Stimulated activated CD4-positive, alpha-beta T cell treated with anti-CD3 and anti-CD28 coated beads, Interleukin-2, amount 100 ng/mL, for 4 hours (primary cell): ENCODE data around the gene EIF5A.

Experiments
- DNase-seq: peaks from one replicate; pipeline ENCODE4 v3.0.0-alpha.2; 2020; ENCODE audit warnings: low read depth

Gene EIF5A

DNA sequence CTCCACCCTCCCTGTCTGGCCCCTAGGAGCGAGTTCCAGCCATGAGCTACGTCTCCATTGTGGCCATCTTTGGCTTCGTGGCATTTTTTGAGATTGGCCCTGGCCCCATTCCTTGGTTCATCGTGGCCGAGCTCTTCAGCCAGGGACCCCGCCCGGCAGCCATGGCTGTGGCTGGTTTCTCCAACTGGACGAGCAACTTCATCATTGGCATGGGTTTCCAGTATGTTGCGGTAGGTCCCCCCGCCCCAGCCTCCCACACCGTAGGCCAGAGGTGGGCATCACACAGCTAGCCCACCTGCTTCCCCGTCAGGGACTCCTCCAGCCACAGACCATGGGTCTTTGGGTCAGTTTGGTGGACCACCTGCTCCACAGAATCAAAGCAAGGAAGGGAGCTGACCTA is 21.7 kb upstream of the EIF5A start:
- DNase-seq: no peak

GRCh38 chr17:7289256-7290032 is 18.0 kb upstream of the EIF5A start:
- DNase-seq: no peak

DNA sequence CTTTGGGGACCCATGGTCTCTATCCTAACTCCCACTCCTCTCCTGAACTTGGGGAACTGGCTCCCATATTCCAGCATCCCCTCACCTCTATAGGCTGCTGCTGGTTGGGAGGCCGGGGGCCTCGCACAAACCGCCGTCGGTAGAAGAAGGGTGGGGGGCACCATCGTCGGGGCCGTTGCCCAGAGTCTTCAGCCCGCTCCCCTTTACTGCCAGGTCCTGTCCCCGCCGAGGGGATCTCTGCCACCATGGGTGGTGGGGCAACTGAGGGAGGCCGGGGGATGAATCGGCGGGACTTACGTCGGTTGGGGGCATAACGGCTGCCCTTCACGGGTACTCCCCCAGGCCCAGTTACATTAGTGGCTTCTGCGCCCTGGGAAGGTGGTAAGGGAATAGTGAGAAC is 17.3 kb upstream of the EIF5A start:
- DNase-seq: no peak

DNA sequence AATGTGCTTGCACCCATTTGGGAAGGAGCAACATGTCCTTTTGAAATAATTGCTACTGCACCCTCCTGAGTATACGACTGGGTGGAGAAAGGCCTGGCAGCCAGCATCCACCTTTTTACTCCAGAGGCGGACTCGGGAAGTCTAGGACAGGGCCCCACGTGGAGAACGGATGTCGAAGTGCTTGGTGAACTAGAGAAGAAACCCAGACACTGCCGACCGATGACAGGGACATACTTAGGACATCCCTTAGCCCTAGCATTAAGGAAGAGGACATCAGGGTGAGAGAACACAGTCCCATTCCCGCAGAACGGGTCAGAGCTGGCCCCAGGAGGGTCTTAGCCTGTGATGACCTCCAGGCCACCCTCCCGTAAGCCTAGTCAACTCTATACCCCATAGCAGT is 16.7 kb upstream of the EIF5A start:
- DNase-seq: no peak

GRCh38 chr17:7292194-7292593 is 15.2 kb upstream of the EIF5A start:
- DNase-seq: no peak

DNA sequence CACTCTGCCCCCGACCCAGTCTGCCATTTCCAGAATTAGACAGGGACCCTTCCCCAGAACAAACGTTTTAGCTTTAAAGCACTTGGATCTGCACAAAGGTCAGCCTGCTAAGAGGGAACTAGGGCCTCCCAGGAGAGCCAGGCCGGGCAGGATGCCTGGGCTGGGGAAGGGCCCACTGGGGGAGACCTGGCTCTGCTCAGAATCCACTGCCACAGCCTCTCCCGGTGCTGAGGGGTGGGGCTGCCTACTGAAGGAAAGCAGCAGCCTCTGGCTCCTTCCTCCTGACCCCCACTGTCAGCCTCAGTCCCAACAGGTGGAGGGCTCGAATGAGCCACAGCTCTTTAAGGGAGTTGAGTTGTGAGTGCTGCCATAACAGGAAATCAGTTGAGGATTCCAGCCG is 14.7 kb upstream of the EIF5A start:
- DNase-seq: no peak

- DNase-seq: no peak
Observed at GRCh38 chr17:7293159-7293558, 14.3 kb upstream of the EIF5A start.

DNA sequence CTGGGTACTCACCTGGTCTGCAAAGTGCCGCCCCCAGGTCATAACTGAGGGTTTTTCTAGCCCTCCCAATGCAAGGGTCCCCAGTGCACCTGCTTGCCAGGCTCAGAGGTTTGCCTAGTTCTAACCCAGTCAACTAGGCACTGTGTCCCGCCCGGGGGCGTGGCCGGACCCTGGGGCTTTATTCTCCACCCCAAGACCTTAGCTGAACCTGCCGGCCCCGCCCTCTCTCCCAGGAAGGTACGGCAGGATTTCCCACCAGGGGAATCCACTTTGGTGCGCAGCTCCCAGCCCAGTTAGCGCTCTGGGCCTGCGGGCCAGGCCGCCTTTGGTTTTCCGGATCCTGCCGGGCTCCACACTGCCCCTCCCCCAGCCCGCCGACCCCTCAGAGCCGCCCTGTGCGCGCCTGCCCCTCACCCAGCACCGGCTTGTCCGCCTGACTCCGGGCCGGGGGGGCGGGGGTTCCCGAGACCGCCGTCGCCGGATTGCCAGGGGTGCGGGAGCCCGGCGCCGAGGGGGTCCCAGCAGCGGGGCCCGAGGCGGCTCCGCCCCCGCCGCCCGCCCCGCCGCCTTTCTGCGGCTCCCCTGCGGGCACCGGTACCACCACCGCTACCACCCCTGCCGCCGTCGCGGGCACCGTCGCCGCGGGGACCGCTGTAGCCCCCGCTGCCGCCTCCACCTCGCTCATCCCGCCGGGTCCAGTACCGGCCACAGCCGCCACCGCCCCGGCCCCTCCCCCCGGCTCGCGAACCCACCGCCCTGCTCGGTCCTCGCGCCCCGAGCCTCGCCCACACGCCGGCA is 13.4 kb upstream of the EIF5A start:
- no peak for DNase-seq

DNA sequence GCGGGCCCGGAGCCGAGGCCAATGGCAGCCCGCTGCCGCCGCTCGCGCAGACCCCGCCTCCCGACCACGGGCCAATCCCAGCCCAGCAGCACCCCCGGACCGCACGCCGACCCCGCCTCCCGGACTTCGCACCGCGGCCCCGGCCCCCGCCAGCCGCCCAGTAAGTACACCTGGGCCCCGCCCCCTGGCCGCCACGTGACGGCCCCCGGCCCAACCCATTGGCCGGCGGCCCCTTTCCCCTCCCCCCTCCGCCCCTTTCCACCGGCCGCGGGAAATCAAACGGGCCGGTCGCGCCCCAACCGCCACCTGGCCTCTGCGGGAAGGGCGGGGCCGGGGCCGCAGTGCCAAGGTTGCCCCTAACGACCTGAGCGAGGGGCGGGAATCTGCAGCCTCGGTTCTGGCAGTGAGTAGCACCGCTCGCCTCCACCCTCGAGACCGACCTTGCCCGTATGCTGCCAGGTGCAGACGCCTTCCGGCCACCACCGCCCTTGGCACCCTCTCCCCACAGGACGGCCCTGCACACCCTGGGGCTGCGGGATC is 12.7 kb upstream of the EIF5A start, which contains the start of gene YBX2:
YBX2 (minus strand) TSS at position 26 of the 540 bp plus-strand sequence. CDS start 139 bp downstream, outside the sequence.
- peak; percentile 66 for DNase-seq

DNA sequence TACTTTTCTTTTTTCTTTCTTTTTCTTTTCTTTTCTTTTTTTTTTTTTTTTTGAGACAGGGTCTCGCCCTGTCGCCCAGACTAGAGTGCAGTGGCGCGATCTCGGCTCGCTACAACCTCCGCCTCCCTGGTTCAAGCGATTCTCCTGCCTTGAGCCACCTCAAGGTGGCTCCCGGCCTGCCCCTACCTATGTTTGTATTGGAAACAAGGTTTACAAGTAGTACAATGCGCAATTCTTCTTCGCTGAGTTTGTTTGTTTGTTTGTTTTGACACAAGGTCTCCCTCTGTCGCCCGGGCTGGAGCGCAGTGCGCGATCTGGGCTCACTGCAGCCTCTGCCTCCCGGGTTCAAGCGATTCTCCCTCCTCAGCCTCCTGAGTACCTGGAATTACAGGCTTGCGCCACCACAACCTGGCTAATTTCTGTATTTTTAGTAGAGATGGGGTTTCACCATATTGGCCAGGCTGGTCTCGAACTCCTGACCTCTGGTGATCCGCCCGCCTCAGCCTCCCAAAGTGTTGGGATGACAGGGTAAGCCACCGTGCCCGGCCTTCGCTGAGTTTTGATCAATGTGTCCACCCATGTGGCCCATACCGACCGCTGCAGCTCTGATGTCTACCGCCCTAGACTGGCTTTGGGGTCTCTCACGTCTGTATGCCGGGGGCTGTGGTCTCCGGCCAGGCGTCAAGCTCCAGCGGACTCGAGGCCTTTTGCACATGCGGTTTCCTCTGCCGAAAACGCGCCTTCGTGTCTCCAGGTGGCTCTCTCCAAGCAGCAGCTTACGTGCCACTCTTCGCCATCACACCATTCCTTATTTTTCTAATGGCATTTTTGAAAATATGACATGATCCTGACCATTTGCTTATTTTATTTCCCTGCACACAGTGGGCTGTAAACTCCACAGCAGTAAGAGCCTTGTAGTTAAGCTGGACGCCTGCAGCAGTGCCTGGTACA is 11.9 kb upstream of the EIF5A start:
- no peak for DNase-seq

DNA sequence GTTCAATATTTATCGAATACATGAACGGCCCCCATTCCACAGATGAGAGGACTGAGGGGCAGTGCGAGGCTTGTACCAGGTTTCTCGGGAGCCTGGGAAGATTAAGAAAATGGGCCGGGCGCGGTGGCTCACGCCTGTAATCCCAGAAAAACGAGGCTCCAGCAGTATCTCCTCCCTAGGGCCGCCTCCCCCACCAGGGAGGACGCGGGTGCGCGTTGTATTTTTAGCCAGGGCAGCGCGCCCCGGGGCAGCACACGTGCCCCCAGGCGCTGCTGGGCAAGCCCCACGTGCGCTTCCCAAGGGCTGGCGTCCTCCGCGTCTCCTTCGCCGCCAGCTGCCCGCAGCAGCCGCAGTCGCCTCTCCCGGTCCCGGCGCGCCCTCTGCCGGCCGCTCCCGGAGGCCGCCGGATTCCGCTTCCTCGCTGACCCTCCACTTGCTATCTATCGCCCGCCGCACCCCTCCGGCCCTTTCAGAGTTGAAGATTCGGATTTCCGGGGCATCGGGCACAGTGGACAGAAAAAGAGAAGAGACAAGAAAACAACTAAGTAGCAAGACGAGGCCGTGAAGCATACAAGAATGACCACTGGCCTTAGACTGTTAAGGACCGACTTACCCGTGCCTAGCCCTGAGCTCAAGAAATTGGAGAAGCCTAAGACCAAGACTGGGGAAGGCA is 11.1 kb upstream of the EIF5A start:
- DNase-seq: peak; percentile 51

- no peak for DNase-seq
Observed at GRCh38 chr17:7304179-7304578, 3.2 kb upstream of the EIF5A start.

GRCh38 chr17:7307686-7308624 is 527 bp downstream of the EIF5A start:
- peak; percentile 41 for DNase-seq

- DNase-seq: peak; percentile 86
Observed at GRCh38 chr17:7308625-7309433, 1.4 kb downstream of the EIF5A start.

DNA sequence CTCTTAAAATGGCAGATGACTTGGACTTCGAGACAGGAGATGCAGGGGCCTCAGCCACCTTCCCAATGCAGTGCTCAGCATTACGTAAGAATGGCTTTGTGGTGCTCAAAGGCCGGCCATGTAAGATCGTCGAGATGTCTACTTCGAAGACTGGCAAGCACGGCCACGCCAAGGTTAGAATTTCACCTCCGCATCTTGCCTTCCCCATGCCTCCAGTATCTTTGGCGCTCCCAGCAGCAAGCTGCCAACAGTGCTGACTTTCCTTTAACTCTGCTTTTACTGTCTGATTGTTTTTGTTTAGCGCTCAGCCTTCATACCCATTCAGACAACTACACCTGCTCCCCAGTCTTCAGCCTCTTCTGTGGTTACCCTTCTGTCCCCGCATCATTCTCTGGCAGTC is 2.2 kb downstream of the EIF5A start:
- no peak for DNase-seq

DNA sequence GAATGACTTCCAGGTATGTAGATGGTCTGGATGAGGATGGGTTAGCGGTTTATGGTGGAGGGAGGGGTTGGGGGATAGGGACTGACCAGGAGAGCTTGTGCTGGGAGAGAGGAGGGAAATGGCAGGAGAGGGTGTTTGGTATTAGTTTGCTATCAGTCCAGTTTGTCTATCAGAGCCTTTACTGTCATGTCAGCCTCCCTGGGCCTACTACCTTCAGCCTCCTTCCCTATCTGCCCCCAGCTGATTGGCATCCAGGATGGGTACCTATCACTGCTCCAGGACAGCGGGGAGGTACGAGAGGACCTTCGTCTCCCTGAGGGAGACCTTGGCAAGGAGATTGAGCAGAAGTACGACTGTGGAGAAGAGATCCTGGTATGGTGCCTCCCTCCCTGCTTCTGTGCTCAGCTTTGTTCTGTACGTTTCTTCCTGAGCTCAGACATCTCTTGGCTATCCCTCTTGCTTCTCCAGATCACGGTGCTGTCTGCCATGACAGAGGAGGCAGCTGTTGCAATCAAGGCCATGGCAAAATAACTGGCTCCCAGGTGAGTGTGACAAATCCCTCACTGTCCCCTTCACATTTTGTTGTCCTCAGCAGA is 3.8 kb downstream of the EIF5A start:
- DNase-seq: no peak

DNA sequence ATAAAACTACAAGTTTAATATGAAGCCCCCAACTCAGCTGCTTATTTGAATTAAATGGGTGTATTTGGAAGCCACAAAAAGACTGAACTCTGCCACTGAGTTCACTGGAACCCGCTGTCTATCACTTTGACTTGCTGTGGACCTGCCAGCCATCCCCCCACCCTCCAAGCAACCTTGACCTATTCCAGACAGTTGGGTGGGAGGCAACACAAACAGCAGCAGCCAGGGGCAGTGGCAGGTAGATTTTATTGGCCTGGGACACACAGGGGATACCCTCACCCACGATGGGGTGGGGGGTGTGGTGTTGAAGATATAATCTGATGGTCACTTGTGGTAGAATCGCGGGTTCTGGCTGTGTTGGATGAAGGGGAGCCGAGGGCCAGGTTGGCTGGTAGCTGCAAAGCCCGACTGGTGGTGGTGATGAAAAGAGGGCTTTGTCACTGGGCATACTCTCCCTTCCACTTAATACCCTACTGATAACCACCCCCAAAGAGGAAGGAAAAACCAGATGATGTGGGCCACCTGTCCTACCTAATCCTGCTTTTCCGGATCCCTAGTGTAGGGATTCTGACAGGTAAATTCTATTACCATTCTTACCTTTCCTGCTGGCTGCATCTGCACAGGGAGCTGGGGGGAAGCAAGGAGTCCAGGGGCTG is 5.1 kb downstream of the EIF5A start:
- DNase-seq: no peak
